ENCODE results near the gene SAMD1. TPM values are rescaled to one million over a fixed set of nuclear protein-coding genes. Genes with fewer than 3 reads are reported as not detected.

SAMD1 gene
- total RNA-seq (2022) (38.3 and 47.1 TPM in 2 replicates), Bru-seq, nascent RNA (percentile 50 among the genes with signal in this experiment), BruChase-seq, experiment 1, labeled RNA remaining after a 2-hour chase (percentile 69 among the genes with signal in this experiment), BruChase-seq, experiment 2, labeled RNA remaining after a 6-hour chase (percentile 89 among the genes with signal in this experiment)
- long read RNA-seq, transcript SAMD1-202 (5 exons, 2,164 nt) = major isoform, 13 of 22 reads
- long read RNA-seq, partial matches to known transcripts = 2 of 22 reads
- long read RNA-seq, other reads (novel, unspliced or antisense) = 7 of 22 reads

DNA sequence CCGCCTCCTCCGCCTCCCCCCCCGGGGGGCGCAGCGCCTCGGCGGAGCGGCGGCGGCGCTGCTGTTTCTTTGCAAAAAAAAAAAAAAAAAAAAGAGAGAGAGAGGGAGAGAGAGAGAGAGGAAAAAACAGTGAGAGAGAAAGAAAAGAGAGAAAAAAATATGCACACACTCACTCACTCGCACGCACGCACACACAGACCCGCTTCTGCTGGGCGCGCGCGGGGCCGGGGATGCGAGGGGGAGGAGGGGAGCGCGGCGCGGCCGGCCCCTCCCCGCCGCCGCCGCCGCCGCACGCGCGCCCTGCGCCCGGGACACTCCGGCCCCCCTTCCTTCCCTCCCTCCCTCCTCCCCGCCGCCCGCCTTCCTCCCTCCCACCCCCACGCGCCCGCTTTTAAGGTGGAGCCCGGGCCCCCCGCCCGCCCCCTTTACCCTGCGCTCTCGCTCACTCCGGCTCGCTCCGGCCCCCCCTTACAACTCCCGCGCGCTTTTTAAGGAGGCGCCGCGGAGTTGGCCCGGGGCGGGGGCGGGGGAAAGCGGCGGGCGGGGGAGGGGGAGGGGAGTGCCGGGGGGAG is at the start of gene SAMD1:
TSS of gene SAMD1 (minus strand) at position 243 of the 572 bp plus-strand sequence.
- POLR2A ChIA-PET = no interaction called here

DNA sequence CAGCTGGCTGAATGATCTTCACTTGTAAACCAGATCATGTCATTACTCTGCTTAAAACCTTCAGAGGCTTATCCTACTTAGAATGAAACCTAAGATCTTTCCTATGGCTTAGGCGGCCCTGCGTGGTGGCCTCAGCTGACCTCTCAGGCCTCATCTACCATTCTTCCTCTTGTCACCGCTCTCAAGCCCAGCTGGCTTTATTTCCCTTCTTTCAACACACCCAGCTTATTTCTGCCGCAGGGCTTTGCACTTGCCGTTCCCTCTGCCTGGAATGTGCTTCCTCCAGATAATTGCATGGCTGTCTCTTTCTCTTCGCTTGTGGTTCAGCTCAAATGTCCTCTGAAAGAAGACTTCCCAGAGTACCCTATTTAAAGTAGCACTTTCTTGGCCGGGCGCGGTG is 49.4 kb upstream of the SAMD1 start:
- Histone ChIP-seq H3K9me3 (no peaks in the 10 kb centered on the region), H3K4me3 (ENCODE audit: low read depth, low read length) (no peak overlapping the region), H3K36me3 (ENCODE audit: control insufficient read depth, insufficient read depth, low read length) (no peaks in the 10 kb centered on the region), H3K27me3 (replicated peaks; ENCODE audit: control insufficient read depth, insufficient read depth, low read length) (no peaks in the 10 kb centered on the region), H3K4me1 (peaks cover 5% of the 10 kb centered on the region; the same call in 1 of the 2 replicates)
- CTCF ChIA-PET = interaction anchor here (0.5 to 0.6 kb wide), 2 partner anchors 9 to 503 kb away, joined by 3 to 4 read pairs; no protein-coding TSS in a partner anchor
- Mint-ChIP-seq H3K27me3 (ENCODE audit: insufficient read depth, unreplicated experiment) (no peaks in the 10 kb centered on the region), H3K9me3 (ENCODE audit: unreplicated experiment) (no peaks in the 10 kb centered on the region), H3K4me3 (ENCODE audit: unreplicated experiment) (no peak overlapping the region), H3K4me1 (ENCODE audit: low read depth, unreplicated experiment) (peaks cover 7% of the 10 kb centered on the region), H3K36me3 (ENCODE audit: insufficient read depth, unreplicated experiment) (peaks cover 26% of the 10 kb centered on the region), H3K27ac (ENCODE audit: unreplicated experiment) (no peak overlapping the region)
- no peak for DNase-seq
- BruUV-seq (replicated peaks) = no TSS peak
- POLR2A ChIA-PET = no interaction called here
- no peak for TF ChIP-seq CTCF (IDR thresholded peaks at IDR 0.05; ENCODE audit: insufficient read depth in 1 of 2, low read depth in 1 of 2, low read length in 1 of 2, severe bottlenecking in 1 of 2, unreplicated experiment in 1 of 2)
- intact Hi-C loops (cut with micrococcal nuclease; ENCODE audit: unreplicated experiment) = loop anchor here (5.0 kb wide), 2 partner anchors 68 to 207 kb away; partner anchors contain the start of gene MISP3

More for the DNA sequence above, at the start of gene SAMD1:
- peak; percentile 80 to 90 for DNase-seq
- Histone ChIP-seq H3K9me3 (peaks cover 7% of the 10 kb centered on the region; the same call in 1 of the 2 replicates), H3K36me3 (ENCODE audit: control insufficient read depth, insufficient read depth, low read length) (no peaks in the 10 kb centered on the region), H3K4me1 (no peaks in the 10 kb centered on the region), H3K27me3 (replicated peaks; ENCODE audit: control insufficient read depth, insufficient read depth, low read length) (no peaks in the 10 kb centered on the region), H3K4me3 (ENCODE audit: low read depth, low read length) (peak within 1 kb of the TSS; percentile 63)
- peaks cover 14% of the 10 kb centered on the region for H3K4me1 Mint-ChIP-seq (ENCODE audit: low read depth, unreplicated experiment)
- no peaks in the 10 kb centered on the region for H3K27me3 Mint-ChIP-seq (ENCODE audit: insufficient read depth, unreplicated experiment)
- no TSS peak for BruUV-seq (replicated peaks)
- no peaks in the 10 kb centered on the region for H3K9me3 Mint-ChIP-seq (ENCODE audit: unreplicated experiment)
- peak within 1 kb of the TSS; percentile 78 for H3K27ac Mint-ChIP-seq (ENCODE audit: unreplicated experiment)
- H3K4me3 Mint-ChIP-seq (ENCODE audit: unreplicated experiment) = peak within 1 kb of the TSS; percentile 76
- intact Hi-C loops (cut with micrococcal nuclease; ENCODE audit: unreplicated experiment) = no loop called here
- no peak for TF ChIP-seq CTCF (IDR thresholded peaks at IDR 0.05; ENCODE audit: insufficient read depth in 1 of 2, low read depth in 1 of 2, low read length in 1 of 2, severe bottlenecking in 1 of 2, unreplicated experiment in 1 of 2)
- CTCF ChIA-PET = interaction anchor here (0.8 kb wide), 1 partner anchor 46 kb away, joined by 7 read pairs; the partner anchor contains the start of gene ASF1B
- H3K36me3 Mint-ChIP-seq (ENCODE audit: insufficient read depth, unreplicated experiment) = peaks cover 38% of the 10 kb centered on the region

DNA sequence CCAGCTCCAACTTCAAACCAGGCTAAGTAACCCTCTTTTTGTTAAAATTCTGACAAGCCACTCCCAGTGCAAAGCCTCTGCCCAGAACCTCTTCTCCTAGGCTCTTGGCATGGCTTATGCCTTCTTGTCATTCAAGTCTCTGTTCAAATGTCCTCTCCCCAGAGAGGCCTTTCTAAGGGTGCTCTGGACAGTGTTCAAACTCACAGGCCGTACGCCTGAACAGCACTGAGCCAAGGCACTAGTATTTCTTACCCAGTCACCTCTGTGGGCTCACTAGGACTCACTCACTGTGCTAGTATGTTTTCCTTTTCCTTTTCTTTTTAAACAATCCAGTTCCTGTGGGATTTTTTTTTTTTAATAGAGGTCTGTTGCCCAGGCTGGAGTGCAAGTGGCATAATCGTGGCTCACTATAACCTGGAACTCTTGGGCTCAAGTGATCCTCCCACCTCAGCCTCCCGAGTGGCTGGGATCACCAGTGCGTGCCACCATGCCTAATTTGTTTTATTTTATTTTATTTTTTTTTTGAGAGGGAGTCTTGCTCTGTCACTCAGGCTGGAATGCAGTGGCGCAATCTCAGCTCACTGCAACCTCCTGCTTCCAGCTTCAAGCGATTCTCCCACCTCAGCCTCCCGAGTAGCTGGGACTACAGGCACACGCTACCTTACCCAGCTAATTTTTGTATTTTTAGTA is 48.2 kb upstream of the SAMD1 start:
- peaks cover 5% of the 10 kb centered on the region; the same call in 1 of the 2 replicates for H3K4me1 ChIP-seq
- TF ChIP-seq CTCF (IDR thresholded peaks at IDR 0.05; ENCODE audit: insufficient read depth in 1 of 2, low read depth in 1 of 2, low read length in 1 of 2, severe bottlenecking in 1 of 2, unreplicated experiment in 1 of 2) = no peak
- Mint-ChIP-seq H3K27me3 (ENCODE audit: insufficient read depth, unreplicated experiment) (no peaks in the 10 kb centered on the region), H3K27ac (ENCODE audit: unreplicated experiment) (peak overlapping the region; percentile 76), H3K36me3 (ENCODE audit: insufficient read depth, unreplicated experiment) (peaks cover 26% of the 10 kb centered on the region), H3K4me1 (ENCODE audit: low read depth, unreplicated experiment) (peaks cover 7% of the 10 kb centered on the region), H3K9me3 (ENCODE audit: unreplicated experiment) (no peaks in the 10 kb centered on the region), H3K4me3 (ENCODE audit: unreplicated experiment) (peak overlapping the region; percentile 74)
- H3K9me3 ChIP-seq = no peaks in the 10 kb centered on the region
- intact Hi-C loops (cut with micrococcal nuclease; ENCODE audit: unreplicated experiment) = loop anchor here (5.0 kb wide), 2 partner anchors 66 to 209 kb away; partner anchors contain the start of gene MISP3
- CTCF ChIA-PET = no interaction called here
- POLR2A ChIA-PET = no interaction called here
- no TSS peak for BruUV-seq (replicated peaks)
- H3K4me3 ChIP-seq (ENCODE audit: low read depth, low read length) = no peak overlapping the region
- no peaks in the 10 kb centered on the region for H3K36me3 ChIP-seq (ENCODE audit: control insufficient read depth, insufficient read depth, low read length)
- H3K27me3 ChIP-seq (replicated peaks; ENCODE audit: control insufficient read depth, insufficient read depth, low read length) = no peaks in the 10 kb centered on the region
- no peak for DNase-seq
